Measurements from ENCODE around the gene APEX1.
"Not testable (repeated sequence)": the region's sequence is repeated elsewhere in the genome, so short reads cannot be mapped to it uniquely, and the experiment has no call there.

The APEX1 gene

DNA sequence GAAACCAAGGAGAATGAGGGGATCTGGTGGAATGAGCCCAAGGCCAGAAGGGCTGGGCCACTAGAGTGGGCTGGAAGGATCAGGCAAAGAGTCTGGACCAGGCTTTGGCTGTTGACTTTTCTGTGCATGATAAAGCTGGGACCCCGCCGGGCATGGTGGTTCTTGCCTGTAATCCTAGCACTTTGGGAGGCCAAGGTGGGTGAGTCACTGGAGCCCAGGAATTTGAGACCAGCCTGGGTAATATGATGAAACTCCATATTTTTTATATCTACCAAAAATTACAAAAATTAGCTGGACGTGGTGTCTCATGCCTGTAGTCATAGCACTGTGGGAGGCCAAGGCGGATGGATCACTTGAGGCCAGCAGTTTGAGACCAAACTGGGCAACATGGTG, 18.7 kb upstream of the APEX1 start:
- no peak for DNase-seq

- DNase-seq, result no peak
These were observed 16.4 kb upstream of the APEX1 start for GRCh38 chr14:20438664-20439063.

- no peak for DNase-seq
These were observed 14.6 kb upstream of the APEX1 start for GRCh38 chr14:20440465-20440864.

- DNase-seq, result no peak
These were observed 14.1 kb upstream of the APEX1 start for GRCh38 chr14:20440882-20441281.

DNA sequence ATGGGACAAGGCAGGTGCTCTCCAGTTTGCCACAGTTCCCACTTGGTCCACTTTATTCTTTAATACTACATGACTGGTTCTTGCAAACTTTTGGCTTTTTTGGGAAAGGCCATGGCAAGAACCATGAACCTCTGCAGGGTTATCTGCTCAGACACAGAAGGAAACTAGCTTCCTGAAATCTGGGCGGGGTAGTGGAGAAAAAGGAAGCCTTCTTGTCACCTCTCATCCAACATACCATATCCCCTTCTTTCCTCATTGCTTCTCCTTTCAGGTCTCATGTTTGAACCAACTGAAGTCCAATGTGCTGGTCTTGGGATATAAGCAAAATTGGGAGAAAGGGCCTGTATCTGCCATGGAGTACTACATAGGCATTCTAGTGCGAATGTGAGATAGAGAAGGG, 13.6 kb upstream of the APEX1 start:
- DNase-seq, result no peak

- DNase-seq, result not testable (repeated sequence)
These were observed 11.4 kb upstream of the APEX1 start for GRCh38 chr14:20443650-20444049.

DNA sequence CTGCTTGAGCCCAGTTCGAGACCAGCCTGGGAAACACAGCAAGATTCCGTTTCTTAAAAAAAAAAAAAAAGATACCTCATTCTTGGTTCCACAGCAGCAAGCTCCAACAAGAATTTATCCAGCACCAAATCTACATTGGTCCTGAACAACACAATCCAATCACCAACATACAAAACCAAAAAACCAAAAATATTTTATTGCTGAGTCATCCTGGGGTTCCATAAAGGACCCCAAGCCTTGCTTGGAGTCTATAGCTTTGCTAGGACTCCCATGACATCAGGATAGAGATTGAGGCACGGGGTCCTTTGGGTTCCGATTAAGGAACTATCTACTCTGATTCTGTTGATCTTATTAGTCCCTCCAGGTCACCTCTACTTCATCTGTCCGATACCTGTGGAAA, 8.1 kb upstream of the APEX1 start:
- no peak for DNase-seq

DNA sequence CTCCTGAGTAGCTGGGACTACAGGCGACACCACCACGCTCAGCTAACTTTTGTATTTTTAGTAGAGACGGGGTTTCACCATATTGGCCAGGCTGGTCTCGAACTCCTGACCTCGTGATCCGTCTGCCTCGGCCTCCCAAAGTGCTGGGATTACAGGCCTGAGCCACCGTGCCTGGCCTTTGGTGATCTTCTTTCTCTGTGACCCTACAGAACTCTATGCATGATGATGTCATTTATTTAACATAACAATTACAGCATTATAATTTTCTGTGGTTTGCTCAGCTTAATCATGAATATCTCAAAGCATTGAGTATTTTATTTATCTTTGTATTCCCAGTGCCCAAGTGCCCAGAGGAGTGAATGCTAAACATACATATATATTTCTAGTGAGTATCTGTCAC, 2.2 kb upstream of the APEX1 start:
- DNase-seq, result not testable (repeated sequence)

DNA sequence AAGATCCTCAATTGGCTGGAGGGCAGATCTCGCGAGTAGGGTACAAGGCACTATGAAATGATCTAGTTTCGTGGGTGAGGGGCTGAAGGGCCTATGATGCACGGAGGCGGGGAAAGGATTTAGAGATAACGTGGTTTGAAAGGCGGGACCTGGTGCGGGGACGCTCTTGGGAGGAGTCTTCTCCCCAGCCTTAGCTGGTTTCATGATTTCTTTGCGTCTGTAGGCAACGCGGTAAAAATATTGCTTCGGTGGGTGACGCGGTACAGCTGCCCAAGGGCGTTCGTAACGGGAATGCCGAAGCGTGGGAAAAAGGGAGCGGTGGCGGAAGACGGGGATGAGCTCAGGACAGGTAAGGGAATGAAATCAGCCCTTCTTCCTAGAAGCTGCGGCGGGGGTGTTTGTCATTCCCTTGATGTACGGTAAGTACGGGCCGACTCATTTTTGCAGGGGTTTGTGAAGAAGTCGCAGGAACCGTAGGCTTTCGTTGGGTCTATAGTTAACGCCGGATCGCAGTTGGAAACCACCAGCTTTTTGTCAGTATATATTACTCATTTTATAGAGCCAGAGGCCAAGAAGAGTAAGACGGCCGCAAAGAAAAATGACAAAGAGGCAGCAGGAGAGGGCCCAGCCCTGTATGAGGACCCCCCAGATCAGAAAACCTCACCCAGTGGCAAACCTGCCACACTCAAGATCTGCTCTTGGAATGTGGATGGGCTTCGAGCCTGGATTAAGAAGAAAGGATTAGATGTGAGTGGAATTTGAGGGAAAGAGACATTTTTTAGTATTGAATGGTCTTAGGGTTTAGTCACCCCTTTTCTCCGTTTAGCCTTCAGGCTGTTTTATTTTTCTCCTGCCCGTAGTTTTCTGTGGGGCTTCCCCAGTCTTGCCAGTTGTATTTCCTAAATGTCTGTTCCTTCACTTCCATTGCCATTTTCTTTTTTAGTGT, 602 bp downstream of the APEX1 start:
- peak; percentile 84 to 86 for DNase-seq

DNA sequence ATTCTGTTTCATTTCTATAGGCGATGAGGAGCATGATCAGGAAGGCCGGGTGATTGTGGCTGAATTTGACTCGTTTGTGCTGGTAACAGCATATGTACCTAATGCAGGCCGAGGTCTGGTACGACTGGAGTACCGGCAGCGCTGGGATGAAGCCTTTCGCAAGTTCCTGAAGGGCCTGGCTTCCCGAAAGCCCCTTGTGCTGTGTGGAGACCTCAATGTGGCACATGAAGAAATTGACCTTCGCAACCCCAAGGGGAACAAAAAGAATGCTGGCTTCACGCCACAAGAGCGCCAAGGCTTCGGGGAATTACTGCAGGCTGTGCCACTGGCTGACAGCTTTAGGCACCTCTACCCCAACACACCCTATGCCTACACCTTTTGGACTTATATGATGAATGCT, 1.9 kb downstream of the APEX1 start:
- DNase-seq, result no peak

DNA sequence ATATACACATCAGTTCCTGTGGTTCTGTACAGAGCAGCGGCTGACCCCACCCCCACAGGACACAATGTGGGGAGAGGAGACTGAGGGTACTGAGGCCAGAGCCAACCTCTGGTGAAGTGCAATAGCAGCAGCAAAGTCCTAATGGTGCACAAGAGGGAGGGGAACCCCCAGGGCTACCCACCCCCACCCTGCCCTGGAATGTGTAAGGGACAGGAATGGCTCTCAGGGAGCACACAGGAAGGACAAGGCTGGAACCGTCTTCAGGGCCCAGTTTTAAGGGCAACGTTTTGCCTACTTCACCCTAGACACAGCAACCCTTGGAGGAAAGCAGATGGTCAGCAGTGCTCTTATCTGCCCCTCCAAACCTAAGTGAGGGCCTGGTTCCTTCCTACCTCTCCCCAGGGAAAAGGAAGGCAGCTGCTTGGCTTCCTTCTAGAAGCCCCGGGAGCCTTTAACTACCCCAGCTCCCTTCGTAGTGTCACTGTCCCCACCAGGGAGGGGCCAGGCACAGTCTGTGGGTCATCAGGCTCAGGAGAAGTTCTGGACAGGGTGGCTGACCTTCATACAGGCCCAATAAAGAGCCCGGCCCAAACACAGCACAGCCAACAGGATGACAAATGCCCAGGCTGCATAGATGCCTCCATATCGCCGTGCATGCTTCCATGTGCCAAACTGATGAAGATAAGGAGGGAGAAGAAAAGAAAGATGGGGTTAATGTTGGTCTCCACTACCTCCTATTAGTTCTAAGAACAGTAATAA, 3.2 kb downstream of the APEX1 start:
- no peak for DNase-seq

GRCh38 chr14:20460458-20461224, 5.6 kb downstream of the APEX1 start:
- peak in 1 of 2 experiments; percentile 18 for DNase-seq

DNA sequence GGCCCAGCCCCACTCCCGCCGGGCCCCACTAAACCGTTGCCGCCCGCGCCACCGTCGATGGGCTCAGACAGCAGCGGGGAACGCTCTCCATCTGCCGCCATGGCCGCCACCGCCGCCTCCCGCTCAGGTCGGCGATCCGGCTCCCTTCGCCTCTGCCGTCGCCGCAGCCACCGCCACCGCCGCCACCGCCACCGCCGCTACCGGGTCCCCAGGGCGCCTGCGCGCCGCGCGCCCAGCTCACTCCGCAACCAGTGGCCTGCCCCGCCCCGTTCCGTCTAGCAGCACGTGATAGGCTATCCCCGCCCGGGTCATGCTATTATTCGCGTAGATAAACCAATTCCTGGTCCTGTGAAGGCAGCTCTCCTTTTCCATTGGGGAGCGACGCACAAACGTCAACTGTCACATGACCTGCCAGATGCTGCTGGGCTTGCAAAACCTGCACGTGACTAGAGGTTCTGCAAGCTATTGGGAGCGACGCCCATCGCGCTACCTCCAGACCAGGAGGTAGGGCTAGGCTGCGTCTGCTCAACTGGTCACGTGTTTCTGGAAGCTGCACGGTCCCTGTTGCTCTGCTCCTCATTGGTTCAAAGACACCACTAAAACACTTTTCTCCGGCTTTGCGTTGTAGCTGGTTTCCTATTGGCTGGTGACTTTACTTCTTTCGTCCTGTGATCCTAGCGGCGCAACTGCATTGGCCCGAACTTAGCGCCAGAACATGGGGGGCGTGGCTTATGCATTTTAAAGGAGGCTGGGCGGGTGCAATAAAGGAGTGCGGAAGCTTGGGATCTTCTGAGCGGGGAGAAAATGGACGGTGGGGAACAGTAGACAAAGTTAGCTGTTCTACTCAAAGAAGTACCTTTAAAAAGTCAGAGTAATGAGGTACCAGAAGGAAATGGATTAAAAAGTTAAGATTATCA, 6.5 kb downstream of the APEX1 start, which contains the start of gene PIP4P1:
Gene PIP4P1 (minus strand): TSS at position 210 of the 917 bp plus-strand sequence. CDS start 109 bp downstream, at position 101.
- peak; percentile 100 for DNase-seq

DNA sequence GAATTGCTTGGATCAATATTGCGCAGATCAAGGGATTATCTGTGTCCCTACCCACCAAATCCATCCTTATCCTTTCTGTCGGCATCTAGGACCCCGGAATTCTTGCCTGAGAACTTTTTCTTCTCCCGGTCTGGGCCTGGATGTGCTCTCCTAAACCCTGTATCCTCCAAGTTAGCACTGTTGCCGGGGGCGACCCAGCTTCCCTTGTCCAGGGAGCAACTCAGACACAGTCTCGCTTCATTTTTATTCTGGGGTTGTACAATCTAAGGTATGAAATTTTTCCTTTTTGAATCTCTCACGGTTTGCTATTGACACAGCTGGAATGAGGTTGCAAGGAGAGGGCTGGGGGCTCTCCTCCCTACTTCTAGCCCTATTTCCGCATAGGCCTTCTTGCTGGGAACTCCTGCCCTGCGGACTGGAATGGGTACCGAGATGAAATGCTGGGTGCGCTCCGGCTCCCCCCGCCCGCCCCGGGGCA, 13.8 kb downstream of the APEX1 start:
- DNase-seq, result no peak

DNA sequence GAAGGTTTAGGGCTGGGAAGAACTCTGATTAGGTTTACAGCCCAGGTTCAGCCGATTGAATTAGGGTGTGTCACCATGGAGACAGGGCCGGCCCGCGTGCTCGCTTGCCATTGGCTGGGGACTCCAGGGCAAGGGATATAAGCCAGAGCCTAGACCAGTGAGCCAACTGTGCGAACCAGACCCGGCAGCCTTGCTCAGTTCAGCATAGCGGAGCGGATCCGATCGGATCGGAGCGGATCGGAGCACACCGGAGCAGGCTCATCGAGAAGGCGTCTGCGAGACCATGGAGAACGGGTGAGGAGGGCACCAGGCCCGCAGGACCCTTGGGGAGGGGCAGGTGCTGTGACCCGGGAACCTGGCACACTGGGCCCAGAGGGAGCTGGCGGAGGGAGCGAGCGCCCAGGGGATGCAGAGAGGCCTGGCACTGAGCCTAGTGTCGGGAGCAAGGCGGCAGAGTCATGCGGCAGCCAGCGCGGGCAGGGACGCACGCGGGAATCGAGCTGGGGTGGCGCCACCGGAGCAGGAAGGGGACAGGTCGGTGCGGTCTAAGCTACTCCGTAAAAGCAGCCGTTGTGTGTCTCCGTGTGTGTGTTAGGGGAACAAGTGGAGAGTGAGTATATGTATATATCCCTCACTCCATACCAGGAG, 14.3 kb downstream of the APEX1 start, which contains the start of gene PNP:
Gene PNP (plus strand): TSS at position 165 of the 648 bp plus-strand sequence. CDS start 119 bp downstream, at position 284.
- DNase-seq, result peak; percentile 98 to 99

GRCh38 chr14:20469890-20470602, 15.0 kb downstream of the APEX1 start:
- peak in 1 of 2 experiments; percentile 46 for DNase-seq

GRCh38 chr14:20470603-20470901, 15.5 kb downstream of the APEX1 start:
- DNase-seq, result peak in 1 of 2 experiments; percentile 11

DNA sequence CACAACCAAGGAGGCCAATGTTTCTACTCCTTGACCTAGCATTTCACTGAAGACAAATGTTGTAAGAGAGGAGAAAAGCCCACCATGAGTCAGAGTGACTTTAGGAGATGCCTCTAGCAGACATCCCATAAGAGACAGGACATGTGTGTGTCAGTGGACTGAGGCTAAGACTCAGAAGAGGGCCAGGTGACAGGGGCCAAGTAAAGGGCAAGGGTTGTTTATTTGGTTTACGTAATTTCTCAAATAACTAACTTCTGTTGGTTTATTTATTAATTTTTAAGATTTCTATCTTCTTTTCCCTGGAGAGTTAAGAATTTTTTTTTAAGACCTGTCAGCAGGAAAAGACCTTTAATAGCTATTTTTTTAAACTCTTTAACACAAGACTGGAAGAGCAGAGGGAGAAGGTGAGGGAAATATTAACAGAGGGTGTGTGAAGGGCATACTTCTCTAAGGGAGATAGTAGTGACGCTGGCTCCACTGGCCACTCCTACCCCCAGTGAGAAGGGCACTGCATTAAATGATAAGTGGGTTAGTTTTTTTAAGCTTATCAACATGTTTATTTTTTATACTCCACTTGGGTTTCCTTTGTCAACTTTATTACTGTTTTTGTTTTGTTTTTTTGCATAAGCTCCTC, 17.6 kb downstream of the APEX1 start:
- DNase-seq, result no peak

DNA sequence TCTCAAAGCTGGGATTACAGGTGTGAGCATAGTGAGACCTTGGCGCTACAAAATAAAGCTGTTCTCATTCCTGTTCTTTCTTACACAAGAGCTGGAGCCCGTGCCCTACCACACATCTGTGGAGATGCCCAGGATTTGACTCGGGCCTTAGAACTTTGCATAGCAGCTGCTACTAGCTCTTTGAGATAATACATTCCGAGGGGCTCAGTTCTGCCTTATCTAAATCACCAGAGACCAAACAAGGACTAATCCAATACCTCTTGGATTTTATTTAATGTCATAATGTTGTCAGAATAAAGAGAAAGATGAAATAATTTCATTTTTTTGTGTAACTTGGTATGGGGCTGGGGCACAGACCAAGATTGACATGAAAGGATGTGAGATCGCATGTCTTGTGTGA, 21.8 kb downstream of the APEX1 start:
- DNase-seq, result no peak

Measured in SHP77 (cell line).